PC-3 (cell line): ENCODE measurements around the gene ROCK2.

Experiments used
- CTCF ChIP-seq: fragments of 300-600 bp; sonication (generic); conservative IDR thresholded peaks from 2 replicates; pipeline ENCODE4 v1.5.1; 2017; ENCODE audit warnings: antibody characterized with exemption, low read depth, mild to moderate bottlenecking, low read length
- EZH2phosphoT487 ChIP-seq: fragments of 300-600 bp; sonication (generic); IDR thresholded peaks from 2 replicates; pipeline ENCODE4 v1.6.1; 2018; ENCODE audit warnings: mild to moderate bottlenecking, antibody characterized with exemption, low read length, borderline replicate concordance

DNA sequence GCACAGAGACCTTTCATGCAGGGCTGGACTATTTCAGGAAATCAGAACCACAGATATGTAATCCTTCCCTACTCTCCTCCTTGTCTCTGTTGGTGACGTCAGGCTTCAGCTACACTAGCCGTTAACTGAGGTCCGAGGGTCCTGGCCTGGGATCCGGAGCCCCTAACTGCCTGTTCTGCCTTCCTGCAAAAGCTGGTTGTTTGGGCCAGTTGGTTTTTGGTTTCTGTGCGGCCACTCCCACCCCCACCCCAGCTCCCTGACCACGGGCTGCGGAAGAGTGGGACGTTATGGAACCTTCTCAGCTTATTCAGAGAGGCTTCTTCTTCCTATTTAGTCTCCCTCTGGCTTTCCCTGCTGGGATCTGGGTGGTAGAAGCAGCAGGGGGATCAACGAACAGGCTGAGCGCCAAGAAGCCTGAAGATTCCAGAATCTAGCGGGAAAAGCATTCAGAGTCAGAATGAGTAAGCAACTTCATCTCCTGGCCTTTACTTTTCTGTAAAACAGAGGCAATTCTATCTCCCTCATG is 49.3 kb upstream of the ROCK2 start:
- no peak for TF ChIP-seq CTCF
- no peak for TF ChIP-seq EZH2phosphoT487
